ENCODE data around the gene RAB11FIP3. TPM values are rescaled to one million over a fixed set of nuclear protein-coding genes. Genes with fewer than 3 reads are reported as not detected.

RAB11FIP3 gene
- total and polyA plus RNA-seq, 2 of the 13 experiments (the other 11 are each of a cell fraction or from before 2014, with no cell fraction given) = 34.3 to 57.6 TPM

GRCh38 chr16:391885-392335, 33.5 kb upstream of the RAB11FIP3 start (continued):
- TF ChIP-seq U2AF1 (optimal IDR thresholded peaks at IDR 0.05; ENCODE audit: low read depth, low read length) (no peak), PITX1 (CRISPR knock-in tag; IDR thresholded peaks at IDR 0.05) (no peak), ZNF597 (CRISPR knock-in tag; IDR thresholded peaks at IDR 0.05) (no peak), ZNF660 (CRISPR knock-in tag; IDR thresholded peaks at IDR 0.05; ENCODE audit: borderline replicate concordance, low read depth) (no peak), ETV5 (CRISPR knock-in tag; IDR thresholded peaks at IDR 0.05; ENCODE audit: borderline replicate concordance) (0 out of 2 replicates have a peak, but pooled peaks have one; percentile 12), ZNF616 (CRISPR knock-in tag; IDR thresholded peaks at IDR 0.05; ENCODE audit: low read depth) (no peak), ZBTB4 (CRISPR knock-in tag; IDR thresholded peaks at IDR 0.05; ENCODE audit: borderline replicate concordance) (0 out of 2 replicates have a peak, but pooled peaks have one; percentile 27), PHF5A (CRISPR knock-in tag; IDR thresholded peaks at IDR 0.05; ENCODE audit: low read depth, unreplicated experiment) (no peak), ZNF761 (CRISPR knock-in tag; conservative IDR thresholded peaks at IDR 0.05) (no peak), ZNF780A (CRISPR knock-in tag; IDR thresholded peaks at IDR 0.05) (no peak), SIN3B (IDR thresholded peaks at IDR 0.05; ENCODE audit: low read length) (no peak), ZSCAN21 (CRISPR knock-in tag; IDR thresholded peaks at IDR 0.05; ENCODE audit: borderline replicate concordance) (no peak), MATR3 (CRISPR knock-in tag; IDR thresholded peaks at IDR 0.05) (no peak), ZNF713 (CRISPR knock-in tag; IDR thresholded peaks at IDR 0.05) (no peak), ZNF432 (CRISPR knock-in tag; IDR thresholded peaks at IDR 0.05; ENCODE audit: borderline replicate concordance) (no peak)
- TF ChIP-seq, protein P1, sequence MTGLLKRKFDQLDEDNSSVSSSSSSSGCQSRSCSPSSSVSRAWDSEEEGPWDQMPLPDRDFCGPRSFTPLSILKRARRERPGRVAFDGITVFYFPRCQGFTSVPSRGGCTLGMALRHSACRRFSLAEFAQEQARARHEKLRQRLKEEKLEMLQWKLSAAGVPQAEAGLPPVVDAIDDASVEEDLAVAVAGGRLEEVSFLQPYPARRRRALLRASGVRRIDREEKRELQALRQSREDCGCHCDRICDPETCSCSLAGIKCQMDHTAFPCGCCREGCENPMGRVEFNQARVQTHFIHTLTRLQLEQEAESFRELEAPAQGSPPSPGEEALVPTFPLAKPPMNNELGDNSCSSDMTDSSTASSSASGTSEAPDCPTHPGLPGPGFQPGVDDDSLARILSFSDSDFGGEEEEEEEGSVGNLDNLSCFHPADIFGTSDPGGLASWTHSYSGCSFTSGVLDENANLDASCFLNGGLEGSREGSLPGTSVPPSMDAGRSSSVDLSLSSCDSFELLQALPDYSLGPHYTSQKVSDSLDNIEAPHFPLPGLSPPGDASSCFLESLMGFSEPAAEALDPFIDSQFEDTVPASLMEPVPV (CRISPR knock-in tag; IDR thresholded peaks at IDR 0.05) = no peak
- TF ChIP-seq, protein P2, sequence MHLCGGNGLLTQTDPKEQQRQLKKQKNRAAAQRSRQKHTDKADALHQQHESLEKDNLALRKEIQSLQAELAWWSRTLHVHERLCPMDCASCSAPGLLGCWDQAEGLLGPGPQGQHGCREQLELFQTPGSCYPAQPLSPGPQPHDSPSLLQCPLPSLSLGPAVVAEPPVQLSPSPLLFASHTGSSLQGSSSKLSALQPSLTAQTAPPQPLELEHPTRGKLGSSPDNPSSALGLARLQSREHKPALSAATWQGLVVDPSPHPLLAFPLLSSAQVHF (CRISPR knock-in tag; IDR thresholded peaks at IDR 0.05) = no peak
- TF ChIP-seq, protein P3, sequence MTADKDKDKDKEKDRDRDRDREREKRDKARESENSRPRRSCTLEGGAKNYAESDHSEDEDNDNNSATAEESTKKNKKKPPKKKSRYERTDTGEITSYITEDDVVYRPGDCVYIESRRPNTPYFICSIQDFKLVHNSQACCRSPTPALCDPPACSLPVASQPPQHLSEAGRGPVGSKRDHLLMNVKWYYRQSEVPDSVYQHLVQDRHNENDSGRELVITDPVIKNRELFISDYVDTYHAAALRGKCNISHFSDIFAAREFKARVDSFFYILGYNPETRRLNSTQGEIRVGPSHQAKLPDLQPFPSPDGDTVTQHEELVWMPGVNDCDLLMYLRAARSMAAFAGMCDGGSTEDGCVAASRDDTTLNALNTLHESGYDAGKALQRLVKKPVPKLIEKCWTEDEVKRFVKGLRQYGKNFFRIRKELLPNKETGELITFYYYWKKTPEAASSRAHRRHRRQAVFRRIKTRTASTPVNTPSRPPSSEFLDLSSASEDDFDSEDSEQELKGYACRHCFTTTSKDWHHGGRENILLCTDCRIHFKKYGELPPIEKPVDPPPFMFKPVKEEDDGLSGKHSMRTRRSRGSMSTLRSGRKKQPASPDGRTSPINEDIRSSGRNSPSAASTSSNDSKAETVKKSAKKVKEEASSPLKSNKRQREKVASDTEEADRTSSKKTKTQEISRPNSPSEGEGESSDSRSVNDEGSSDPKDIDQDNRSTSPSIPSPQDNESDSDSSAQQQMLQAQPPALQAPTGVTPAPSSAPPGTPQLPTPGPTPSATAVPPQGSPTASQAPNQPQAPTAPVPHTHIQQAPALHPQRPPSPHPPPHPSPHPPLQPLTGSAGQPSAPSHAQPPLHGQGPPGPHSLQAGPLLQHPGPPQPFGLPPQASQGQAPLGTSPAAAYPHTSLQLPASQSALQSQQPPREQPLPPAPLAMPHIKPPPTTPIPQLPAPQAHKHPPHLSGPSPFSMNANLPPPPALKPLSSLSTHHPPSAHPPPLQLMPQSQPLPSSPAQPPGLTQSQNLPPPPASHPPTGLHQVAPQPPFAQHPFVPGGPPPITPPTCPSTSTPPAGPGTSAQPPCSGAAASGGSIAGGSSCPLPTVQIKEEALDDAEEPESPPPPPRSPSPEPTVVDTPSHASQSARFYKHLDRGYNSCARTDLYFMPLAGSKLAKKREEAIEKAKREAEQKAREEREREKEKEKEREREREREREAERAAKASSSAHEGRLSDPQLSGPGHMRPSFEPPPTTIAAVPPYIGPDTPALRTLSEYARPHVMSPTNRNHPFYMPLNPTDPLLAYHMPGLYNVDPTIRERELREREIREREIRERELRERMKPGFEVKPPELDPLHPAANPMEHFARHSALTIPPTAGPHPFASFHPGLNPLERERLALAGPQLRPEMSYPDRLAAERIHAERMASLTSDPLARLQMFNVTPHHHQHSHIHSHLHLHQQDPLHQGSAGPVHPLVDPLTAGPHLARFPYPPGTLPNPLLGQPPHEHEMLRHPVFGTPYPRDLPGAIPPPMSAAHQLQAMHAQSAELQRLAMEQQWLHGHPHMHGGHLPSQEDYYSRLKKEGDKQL (CRISPR knock-in tag; IDR thresholded peaks at IDR 0.05; ENCODE audit: low read depth) = no peak
